Adipose tissue (tissue), 3 donors: ENCODE measurements around the gene PSMD8. TPM values are rescaled to one million over a fixed set of nuclear protein-coding genes. Genes with fewer than 3 reads are reported as not detected.
"Not testable (repeated sequence)": the region's sequence is repeated elsewhere in the genome, so short reads cannot be mapped to it uniquely, and the experiment has no call there.

Experiments
- H3K27ac ChIP-seq: one replicate; pipeline ENCODE4 v1.5.1; 2013; ENCODE audit warnings: low read depth, low read length
- WGBS, 3 donors: extraction: QIAGEN DNeasy Blood & Tissue Kit; methylation state at CpG; one replicate each; pipeline ENCODE4 v1.1.7; 2013; 5-methylcytosine and 5-hydroxymethylcytosine counted together
- polyA plus RNA-seq, 3 donors: library from polyadenylated mRNA; stranded (reverse); fragments of 200-250 nt; gene quantifications; one replicate each; pipeline ENCODE4 v1.2.3, GENCODE V29; 2013
- donor health status: healthy with polysubstance abuse.
- donor health status: Bipolar disorder and iron deficiency.
- donor health status: healthy.

The PSMD8 gene
- polyA plus RNA-seq, 3 donors = 138 to 486 (median 165) TPM

DNA sequence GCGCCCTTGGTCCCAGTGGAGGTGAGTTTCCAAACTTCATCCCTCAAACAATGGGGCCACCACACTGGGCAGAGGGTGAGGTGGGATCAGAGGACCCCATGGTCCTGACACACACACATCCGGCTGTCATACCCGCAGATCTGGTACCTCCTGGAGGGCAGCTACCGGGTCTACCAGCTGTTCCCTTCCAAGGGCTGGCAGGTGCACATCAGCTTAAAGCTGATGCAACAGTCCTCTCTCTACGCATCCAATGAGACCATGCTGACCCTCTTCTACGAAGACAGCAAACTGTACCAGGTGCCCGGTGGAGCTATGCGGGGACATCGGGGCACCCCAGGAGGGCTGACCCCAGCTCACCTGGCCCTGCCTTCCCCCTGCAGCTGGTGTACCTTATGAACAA is 14.0 kb upstream of the PSMD8 start:
- 69 to 82% (median 79%) methylated on average over 9 of the region's 9 CpGs for WGBS, 3 donors
- no peak overlapping the region for H3K27ac ChIP-seq

DNA sequence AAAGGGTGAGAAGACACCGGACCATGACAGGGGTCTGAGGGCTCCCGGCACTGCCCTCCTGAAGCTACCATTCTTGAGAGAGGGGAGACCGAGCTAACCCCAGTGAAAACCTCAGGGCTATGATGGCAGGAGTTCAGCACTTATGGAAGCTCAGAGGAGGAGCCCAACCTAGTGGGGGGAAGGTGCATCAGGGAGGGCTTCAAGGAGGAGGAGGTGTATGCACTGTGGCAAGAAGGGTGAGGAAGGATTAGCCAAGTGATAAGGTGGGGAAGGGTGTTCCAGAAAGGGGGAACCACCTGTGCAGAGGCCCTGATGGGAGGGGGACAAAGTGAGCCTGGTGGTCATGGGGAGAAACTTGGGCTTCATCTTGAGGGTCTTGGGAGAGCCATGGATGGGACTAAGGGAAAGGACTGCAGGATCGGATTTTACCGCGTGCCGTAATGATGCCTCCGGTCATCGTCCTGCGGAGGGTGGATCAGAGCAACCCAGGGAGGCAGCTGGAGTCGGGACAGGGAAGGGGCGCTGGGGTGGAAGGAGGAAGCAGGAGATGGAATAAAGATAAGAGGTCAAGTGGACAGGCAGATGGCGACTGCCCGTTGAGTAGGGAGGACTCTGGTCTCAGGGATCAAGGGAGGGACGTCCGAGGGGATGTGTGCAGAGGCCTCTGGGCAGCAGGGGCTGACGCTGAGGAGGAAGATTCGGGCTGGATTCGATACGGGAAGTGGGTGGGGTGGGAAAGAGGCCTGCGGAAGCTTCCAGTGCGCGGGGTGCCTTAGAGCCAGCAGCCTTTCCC is 13.3 kb upstream of the PSMD8 start:
- H3K27ac ChIP-seq = no peak overlapping the region
- WGBS, 3 donors = 13 to 25% (median 25%) methylated on average over 19 to 23 of the region's 23 CpGs

DNA sequence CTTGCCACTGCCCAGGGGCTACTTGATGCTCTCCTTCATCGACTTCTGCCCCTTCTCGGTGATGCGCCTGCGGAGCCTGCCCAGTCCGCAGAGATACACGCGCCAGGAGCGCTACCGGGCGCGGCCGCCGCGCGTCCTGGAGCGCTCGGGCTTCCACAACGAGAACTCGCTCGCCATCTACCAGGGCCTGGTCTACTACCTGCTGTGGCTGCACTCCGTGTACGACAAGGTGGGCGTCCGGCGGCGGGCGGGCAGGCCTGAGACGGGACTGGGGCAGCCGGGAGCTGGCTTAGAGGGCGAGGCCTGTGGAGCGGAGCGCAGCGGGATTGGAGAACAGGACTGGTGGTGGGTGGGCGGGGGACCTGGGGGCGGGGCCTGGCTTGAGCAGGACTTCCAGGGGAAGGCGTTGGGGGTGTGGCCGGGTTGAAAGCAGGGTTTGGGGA is 12.7 kb upstream of the PSMD8 start:
- 0 to 1% (median 1%) methylated on average over 32 to 37 of the region's 37 CpGs for WGBS, 3 donors

DNA sequence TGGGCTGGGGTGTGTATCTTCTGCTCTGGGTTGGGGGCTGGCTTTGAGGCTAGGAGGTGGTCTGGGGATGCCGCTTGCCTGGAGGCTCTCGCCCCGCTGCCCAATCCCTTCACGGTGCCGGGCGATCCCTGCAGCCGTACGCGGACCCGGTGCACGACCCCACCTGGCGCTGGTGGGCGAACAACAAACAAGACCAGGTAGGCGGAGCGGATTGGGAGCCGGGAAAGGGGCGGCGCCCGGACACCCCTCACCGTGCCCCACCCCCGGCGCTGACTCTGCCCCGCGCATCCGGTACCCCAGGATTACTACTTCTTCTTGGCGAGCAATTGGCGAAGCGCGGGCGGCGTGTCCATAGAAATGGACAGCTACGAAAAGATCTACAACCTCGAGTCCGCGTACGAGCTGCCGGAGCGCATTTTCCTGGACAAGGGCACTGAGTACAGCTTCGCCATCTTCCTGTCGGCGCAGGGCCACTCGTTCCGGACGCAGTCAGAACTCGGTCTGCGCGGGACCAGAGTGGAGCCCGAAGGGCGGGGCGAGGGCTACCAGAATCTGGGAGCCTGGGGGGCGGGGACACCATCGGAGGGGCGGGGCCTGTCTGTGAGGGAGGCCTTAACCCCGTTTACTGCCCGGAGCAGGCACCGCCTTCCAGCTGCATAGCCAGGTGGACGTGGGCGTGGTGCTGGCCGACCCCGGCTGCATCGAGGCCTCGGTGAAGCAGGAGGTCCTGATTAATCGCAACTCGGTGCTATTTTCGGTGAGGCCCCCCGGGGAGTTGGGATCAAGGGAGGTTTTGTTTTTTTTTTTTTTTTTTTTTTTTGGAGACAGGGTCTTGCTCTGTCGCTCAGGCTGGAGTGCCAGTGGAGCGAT is 12.1 kb upstream of the PSMD8 start:
- 1 to 2% (median 2%) methylated on average over 59 to 68 of the region's 68 CpGs for WGBS, 3 donors
- no peak overlapping the region for H3K27ac ChIP-seq

More for the DNA sequence above, 12.7 kb upstream of the PSMD8 start:
- no peak overlapping the region for H3K27ac ChIP-seq

DNA sequence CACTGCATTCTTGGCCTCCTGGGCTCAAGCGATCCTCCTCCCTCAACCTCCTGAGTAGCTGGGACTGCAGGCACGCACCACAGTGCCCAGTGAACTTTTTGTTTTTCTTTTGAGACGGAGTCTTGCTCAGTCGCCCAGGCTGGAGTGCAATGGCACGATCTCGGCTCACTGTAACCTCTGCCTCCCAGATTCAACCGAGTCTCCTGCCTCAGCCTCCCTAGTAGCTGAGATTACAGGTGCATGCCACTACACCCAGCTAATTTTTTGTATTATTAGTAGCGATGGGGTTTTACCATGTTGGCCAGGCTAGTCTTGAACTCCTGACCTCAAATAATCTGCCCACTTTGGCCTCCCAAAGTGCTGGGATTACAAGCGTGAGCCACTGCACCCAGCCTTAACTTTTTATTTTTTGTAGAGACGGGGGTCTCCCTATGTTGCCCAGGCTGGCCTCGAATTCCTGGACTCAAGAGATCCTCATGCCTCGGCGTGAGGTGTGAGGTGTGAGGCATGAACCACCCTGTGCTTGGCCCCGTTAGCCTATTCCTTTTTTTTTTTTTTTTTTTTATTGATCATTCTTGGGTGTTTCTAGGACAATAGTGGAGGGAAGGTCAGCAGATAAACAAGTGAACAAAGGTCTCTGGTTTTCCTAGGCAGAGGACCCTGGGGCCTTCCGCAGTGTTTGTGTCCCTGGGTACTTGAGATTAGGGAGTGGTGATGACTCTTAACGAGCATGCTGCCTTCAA is 11.3 kb upstream of the PSMD8 start:
- not testable (repeated sequence) for H3K27ac ChIP-seq
- WGBS, 3 donors = 65 to 84% (median 83%) methylated on average over 14 to 15 of the region's 16 CpGs

DNA sequence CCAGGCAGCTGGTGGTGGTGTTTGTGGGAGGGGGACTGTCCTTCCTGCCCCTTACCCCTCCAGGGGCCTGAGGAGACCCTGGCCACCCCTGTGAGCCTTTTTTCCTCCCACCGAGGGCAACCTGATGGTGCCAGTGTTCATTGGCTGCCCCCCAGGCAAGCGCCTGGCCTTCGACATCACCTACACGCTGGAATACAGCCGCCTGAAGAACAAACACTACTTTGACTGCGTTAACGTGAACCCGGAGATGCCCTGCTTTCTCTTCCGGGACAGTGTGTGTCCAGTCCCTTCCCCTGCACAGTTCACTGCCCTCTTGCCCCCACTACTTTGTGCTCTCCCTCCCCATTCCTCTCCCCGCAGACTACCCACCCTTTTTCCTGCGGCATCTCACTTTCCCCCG is 7.3 kb upstream of the PSMD8 start:
- H3K27ac ChIP-seq = no peak overlapping the region
- WGBS, 3 donors = 60 to 84% (median 77%) methylated on average over 10 to 12 of the region's 12 CpGs

DNA sequence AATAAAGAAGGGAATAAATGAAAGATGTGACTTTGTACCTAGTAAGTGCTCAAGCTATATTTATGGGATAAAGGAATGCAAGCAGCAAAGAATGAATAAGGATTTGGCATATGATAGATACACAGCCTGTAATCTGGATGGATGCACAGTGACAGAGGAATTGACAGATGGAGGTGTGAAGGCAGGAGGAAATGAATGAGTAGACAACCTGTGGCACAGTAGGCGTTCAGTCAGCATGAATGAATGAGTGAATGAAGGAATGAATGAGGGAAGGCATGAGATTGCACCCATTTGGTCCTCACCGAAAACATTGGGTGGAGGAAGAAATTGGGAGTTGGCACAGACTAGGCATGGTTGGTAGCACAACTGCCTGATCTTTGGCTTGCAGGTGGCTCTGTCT is 4.8 kb upstream of the PSMD8 start:
- 72 to 93% (median 89%) methylated on average over 2 of the region's 2 CpGs for WGBS, 3 donors
- no peak overlapping the region for H3K27ac ChIP-seq

DNA sequence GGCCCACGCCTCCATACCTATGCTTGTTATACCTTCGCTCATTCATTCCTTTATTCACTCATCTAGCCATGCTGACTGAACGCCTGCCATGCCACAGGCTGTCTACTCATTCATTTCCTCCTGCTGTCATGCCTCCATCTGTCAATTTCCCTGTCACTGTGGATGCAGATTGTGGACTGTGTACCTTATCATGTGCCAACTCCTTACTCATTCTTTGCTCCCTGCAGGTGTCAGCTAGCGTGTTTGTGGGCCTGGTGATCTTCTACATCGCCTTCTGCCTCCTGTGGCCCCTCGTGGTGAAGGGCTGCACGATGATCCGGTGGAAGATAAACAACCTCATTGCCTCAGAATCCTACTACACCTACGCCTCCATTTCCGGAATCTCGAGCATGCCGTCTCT is 4.1 kb upstream of the PSMD8 start:
- H3K27ac ChIP-seq = no peak overlapping the region
- WGBS, 3 donors = 63 to 78% (median 71%) methylated on average over 12 of the region's 12 CpGs

DNA sequence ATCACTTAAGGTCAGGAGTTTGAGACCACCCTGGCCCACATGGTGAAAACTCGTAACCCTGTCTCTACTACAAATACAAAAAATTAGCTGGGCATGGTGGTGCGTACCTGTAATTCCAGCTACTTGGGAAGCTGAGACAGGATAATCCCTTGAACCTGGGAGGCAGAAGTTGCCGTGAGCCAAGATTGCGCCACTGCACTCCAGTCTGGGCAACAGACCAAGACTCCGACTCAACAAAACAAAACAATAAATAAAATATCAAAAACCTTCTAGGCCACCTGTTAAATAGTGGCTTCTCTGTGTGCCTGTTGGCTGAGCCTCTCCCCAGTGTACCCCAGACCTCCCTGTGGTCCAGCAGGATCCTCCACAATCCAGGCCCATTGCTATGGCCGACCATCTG is 3.3 kb upstream of the PSMD8 start:
- 72 to 80% (median 73%) methylated on average over 6 of the region's 6 CpGs for WGBS, 3 donors
- no peak overlapping the region for H3K27ac ChIP-seq

DNA sequence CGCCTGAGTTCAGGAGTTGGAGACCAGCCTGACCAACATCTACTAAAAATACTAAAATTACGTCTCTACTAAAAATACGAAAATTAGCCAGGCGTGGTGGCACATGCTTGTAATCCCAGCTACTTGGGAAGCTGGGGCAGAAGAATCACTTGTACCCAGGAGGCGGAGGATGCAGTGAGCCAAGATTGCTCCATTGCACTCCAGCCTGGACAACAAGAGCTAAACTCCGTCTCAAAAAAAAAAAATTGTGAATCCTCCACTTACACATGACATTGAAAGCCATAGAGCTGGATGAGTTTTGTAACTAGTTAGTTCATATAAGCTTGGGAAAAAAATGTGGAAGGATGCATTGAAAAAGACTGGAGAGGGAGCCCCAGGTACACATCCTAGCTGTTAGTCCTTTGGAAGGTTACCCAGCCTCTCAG is 452 bp upstream of the PSMD8 start:
- 72 to 74% (median 73%) methylated on average over 6 of the region's 6 CpGs for WGBS, 3 donors

DNA sequence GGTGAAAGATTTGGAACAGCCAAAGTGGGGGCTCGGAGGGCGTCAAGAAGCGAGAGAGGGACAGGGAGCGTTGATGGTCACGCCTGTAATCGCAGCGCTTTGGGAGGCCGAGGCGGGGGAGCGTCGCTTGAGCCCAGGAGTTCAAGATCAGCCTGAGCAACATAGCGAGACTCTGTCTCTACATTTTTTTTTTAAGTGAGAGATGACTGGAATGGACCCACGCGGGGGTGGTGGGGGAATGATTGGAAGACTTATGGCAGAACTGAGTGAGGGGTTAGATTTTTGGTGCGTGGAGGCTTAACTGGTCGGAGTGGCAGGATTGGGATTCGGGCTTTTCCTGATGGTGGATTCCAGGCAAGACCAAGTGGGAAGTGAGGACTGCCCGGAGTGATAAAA is 725 bp downstream of the PSMD8 start:
- H3K27ac ChIP-seq = peak overlapping the region; percentile 76
- WGBS, 3 donors = 1 to 2% (median 1%) methylated on average over 18 of the region's 18 CpGs

More for the DNA sequence above, 452 bp upstream of the PSMD8 start:
- H3K27ac ChIP-seq = peak overlapping the region; percentile 76

DNA sequence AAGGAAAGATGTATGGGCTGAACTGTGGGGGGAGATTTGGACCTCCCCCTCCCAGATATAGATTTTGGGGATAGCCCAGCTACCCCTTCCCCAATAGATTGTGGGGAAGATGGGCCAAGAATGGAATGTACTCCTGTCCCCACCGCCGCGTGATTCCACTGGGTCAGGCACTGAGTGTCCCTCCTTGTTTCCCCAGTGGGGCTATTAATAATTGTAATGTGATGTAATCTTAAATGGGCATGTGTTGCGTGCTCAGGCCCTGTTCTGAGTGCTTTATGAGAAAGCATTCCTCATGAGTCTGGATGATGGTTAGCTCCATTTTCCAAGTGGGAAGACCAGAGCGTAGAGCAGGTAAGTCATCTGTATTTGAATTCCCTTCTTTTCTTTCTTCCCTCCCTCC is 1.4 kb downstream of the PSMD8 start:
- H3K27ac ChIP-seq = no peak overlapping the region
- 61 to 79% (median 76%) methylated on average over 5 of the region's 5 CpGs for WGBS, 3 donors

DNA sequence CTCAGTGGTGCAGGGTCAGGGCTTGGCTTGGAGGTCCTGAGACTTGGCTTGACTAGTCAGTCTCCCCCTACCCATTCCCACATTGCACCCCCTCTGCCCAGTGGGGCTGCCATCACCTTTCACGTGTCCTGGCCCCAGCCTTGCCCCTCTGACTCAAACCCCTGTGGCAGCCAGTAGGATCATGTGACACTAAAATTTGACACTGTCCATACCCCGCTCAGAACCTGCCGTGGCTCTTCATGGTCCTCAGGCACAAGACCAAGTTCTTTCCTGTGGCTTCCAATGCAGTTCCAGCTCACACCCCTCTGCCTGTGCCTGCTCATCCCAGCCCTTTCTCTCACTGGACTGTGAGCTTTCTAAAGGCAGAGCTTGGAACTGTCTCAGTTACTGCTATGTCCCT is 2.2 kb downstream of the PSMD8 start:
- WGBS, 3 donors = 77 to 85% (median 82%) methylated on average over 3 of the region's 3 CpGs
- H3K27ac ChIP-seq = no peak overlapping the region

DNA sequence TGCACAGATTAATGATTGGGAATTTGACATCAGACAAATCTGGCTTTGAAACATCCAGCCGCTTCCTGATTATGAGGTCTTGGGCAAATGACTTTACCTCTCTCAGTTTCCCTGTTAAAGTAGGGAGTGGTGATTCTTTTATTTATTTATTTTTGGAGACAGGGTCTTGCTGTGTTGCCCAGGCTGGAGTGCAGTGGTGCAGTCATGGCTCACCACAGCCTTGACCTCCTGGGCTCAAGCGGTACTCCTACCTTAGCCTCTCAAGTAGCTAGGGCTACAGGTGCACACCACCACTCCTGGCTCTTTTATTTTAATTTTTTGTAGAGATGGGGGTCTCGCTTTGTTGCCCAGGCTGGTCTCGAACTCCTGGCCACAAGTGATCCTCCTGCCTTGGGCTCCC is 2.7 kb downstream of the PSMD8 start:
- no peak overlapping the region for H3K27ac ChIP-seq
- 98 to 100% (median 98%) methylated on average over 4 of the region's 4 CpGs for WGBS, 3 donors

DNA sequence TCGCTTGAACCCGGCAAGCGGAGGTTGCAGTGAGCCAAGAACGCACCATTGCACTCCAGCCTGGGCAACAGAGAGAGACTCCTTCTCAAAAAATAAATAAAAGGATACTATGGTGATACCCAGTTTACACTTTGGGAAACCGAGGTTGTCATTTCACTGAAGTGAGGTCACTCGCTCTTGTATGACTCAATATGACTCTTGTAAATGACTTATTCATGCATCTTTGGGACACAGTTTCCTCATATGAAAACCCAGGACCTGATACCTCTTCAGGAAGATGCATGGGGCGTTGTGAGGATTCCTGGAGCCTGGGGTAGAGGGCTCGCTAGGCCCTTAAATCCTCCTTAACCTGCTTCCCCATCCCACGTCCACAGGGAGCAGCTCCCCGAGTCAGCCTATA is 4.5 kb downstream of the PSMD8 start:
- 93 to 95% (median 95%) methylated on average over 10 of the region's 10 CpGs for WGBS, 3 donors
- no peak overlapping the region for H3K27ac ChIP-seq

DNA sequence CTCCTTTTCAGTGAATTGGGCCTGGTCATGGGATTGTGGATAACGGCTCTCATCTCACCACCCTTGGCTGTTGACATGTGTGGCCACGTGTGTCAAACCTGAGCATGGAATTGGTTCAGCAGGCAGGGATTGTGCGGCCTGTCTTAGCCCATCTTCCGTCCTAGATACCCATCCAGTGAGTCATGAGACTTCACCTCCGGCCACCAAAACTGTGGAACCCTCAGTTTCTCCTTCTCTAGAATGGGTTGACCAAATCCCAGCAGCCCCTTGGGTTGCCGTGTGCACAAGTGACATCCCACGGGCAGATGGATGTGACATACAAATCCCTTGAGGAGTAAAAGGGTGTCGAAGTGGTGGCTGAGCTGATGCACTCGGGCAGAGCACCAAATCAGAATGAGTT is 6.8 kb downstream of the PSMD8 start:
- 91 to 96% (median 91%) methylated on average over 9 of the region's 9 CpGs for WGBS, 3 donors
- H3K27ac ChIP-seq = no peak overlapping the region

DNA sequence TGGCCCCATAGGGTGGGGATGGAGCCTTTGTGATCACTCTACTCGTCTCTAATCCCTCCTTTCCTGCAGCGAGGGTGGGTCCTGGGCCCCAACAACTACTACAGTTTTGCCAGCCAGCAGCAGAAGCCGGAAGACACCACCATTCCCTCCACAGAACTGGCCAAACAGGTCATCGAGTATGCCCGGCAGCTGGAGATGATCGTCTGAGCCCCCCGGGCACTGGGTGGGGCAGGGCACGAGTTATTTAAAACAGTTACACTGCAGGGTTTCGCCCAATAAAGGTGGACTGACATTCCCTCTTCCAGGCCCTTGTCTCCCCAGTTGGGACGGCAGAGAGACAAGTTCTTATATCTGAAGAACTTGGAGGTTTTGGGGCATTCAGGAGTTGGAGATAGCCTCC is 8.8 kb downstream of the PSMD8 start:
- no peak overlapping the region for H3K27ac ChIP-seq
- WGBS, 3 donors = 92 to 95% (median 92%) methylated on average over 10 of the region's 10 CpGs

DNA sequence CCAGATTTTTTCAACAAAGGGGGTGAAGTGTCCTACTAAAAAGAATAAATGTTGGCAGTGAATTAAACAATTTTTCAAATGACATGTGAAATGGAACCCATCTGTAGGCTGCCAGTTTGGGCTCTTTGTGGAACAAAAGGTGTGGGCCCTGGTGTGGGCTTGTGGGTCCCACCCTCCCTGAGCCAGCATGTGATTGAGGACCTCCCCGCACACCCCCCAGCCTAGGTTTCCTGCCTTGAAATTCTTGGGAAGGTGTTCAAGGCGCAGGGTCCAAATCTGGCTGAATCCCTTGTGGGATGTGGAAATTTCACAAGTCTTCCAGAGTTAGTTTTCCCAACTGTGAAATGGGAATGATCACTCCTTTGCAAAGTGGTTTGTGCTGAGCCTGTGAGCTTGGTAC is 9.4 kb downstream of the PSMD8 start:
- no peak overlapping the region for H3K27ac ChIP-seq
- WGBS, 3 donors = 94 to 100% (median 98%) methylated on average over 2 of the region's 2 CpGs
